SK-MEL-5 (cell line): ENCODE results near the gene IRAK3. TPM values are rescaled to one million over a fixed set of nuclear protein-coding genes. Genes with fewer than 3 reads are reported as not detected.
"Not testable (repeated sequence)": the region's sequence is repeated elsewhere in the genome, so short reads cannot be mapped to it uniquely, and the experiment has no call there.

Experiments used
- DNase-seq: peaks from one replicate; pipeline ENCODE4 v3.0.0-alpha.2; 2016; ENCODE audit warnings: low read depth, low spot score
- in situ Hi-C: cut with HindIII; loops from 2 replicates; pipeline ENCODE4 v1.10.0; 2016; ENCODE audit warnings: low sequenced_read_pairs, high pct_unique_total_duplicates, low pct_unique_long_range_greater_than_20kb
- total RNA-seq: library from RNA; depleted of rRNA; stranded (reverse); fragments of >200 nt; shearing (Covaris generic); gene quantifications from 2 replicates; pipeline ENCODE4 v1.2.3, GENCODE V29; 2014

IRAK3 gene
- total RNA-seq, 1 experiment from 2014 or later = not detected

- DNase-seq = peak; percentile 95
- in situ Hi-C loops = no loop called here
Observed at GRCh38 chr12:66166561-66166960, 22.5 kb upstream of the IRAK3 start.

GRCh38 chr12:66168410-66168809 lies 20.6 kb upstream of the IRAK3 start:
- in situ Hi-C loops = no loop called here

GRCh38 chr12:66169221-66170170 lies 19.5 kb upstream of the IRAK3 start, which contains the start of gene TMBIM4:
TSS of gene TMBIM4 (minus strand) at chr12:66169996. CDS start at chr12:66169951, 45 bp downstream.
- peak; percentile 94 for DNase-seq
- in situ Hi-C loops = no loop called here

More at GRCh38 chr12:66168410-66168809, 20.6 kb upstream of the IRAK3 start:
- peak; percentile 37 for DNase-seq

DNA sequence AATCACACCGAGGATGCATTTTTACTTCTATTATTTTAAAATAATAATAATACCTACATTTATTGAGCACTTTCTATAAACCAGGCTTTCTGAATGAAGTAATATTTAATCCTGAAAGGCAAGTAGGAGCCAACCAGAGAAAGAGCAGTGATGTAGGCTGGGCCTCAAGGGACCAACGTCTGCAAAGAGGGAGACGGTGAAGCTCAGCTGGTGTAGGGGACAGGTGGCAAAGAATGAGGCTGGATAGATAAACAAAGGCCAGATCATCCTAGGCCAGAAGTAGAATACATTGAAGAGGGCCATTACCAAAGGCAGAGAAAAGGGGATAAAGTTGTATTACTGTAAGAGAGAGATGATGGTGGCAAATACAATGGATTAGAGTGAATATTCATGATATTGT lies 18.4 kb upstream of the IRAK3 start:
- in situ Hi-C loops = no loop called here
- no peak for DNase-seq

DNA sequence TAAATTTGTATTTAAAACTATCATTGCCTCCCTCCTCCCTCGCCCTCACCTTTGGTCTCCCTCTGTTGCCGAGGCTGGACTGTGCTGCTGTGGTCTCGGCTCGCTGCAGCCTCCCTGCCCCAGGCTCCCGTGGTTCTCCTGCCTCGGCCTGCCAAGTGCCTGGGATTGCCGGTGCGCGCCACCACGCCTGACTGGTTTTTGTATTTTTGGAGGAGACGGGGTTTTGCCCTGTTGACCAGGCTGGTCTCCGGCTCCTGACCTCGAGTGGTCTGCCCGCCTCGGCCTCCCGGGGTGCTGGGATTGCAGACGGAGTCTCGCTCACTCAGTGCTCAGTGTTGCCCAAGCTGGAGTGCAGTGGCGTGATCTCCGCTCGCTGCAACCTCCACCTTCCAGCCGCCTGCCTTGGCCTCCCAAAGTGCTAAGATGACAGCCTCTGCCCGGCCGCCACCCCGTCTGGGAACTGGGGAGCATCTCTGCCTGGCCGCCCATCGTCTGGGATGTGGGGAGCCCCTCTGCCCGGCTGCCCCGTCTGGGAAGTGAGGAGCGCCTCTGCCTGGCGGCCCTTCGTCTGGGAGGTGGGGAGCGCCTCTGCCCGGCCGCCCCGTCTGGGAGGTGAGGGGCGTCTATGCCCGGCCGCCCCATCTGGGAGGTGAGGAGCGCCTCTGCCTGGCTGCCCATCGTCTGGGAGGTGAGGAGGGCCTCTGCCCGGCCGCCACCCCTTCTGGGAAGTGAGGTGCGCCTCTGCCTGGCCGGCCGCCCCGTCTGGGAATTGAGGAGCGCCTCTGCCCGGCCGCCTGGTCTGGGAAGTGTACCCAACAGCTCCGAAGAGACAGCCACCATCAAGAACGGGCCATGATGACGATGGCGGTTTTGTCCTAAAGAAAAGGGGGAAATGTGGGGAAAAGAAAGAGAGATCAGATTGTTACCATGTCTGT lies 14.4 kb upstream of the IRAK3 start:
- in situ Hi-C loops, DNase-seq: not testable (repeated sequence)

- in situ Hi-C loops = no loop called here
- no peak for DNase-seq
Observed at GRCh38 chr12:66176105-66176900, 12.7 kb upstream of the IRAK3 start.

DNA sequence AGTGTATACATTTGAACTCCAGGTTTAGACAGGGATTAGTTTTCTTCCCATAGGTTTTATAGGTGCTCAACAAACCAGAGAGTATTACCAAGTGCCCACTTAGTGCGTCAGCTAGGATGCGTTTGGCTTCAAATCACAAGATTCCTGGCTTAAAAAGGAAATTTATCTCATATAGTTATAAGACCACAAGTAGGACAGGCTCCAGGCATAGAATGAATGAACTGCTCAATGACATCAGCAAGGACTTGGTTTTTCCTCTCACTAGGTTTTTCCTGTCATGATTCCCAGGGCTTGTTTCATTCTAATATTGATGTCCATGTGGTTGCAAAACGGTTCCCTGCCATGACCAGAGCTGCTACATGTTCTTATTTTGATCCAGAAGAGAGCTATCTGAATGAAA lies 6.1 kb upstream of the IRAK3 start:
- in situ Hi-C loops = no loop called here
- DNase-seq = no peak

DNA sequence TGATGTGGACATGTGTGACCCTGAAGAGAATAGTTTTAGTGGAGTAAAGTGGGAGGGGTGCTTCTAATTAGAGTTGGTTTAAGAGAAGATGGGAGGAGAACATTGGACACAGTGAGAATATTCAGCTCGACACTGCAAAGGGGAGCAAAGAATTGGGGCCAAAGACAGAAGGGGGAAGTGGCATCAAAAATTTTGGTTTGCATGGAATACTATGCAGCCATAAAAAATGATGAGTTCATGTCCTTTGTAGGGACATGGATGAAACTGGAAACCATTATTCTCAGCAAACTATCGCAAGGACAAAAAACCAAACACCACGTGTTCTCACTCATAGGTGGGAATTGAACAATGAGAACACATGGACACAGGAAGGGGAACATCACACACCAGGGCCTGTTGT lies 4.2 kb upstream of the IRAK3 start:
- in situ Hi-C loops = not testable (repeated sequence)

DNA sequence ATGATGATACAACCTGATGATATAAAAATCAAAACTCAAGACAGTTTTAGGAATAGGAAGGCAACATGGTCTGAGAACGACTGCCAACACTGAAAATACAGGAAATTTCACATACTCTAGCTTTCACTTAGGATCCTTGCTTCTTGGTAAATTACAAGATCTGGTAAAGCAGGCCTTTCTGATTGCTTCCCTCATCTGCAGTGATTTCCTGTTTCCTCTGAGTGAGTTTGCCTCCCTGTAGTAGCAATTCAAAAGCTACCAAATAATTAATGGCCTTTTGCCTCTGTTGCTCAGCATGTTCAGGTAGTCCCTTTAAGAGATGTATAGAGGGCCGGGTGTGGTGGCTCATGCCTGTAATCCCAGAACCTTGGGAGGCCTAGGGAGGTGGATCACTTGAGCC lies 2.0 kb upstream of the IRAK3 start:
- DNase-seq = no peak
- in situ Hi-C loops = no loop called here

More for the DNA sequence above, 4.2 kb upstream of the IRAK3 start:
- DNase-seq = not testable (repeated sequence)

DNA sequence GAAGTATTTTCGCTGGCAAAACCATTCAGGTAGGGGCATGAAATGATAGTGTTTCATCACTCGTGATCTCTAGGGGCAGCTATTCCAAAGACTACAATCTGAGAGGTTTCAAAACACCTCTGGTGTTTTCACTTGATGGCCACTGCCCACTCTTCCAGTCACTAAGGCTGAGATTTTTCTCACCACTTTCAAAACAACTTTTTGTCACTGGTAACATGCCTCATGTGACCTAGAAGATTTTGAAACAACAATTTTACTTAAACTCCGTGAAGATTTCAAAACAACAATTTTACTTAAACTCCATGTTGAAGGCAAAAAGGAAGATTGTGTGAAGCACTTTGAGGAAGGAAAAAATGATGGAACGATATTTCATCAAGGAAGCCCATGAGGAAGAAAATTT lies 1.2 kb upstream of the IRAK3 start:
- DNase-seq = no peak

DNA sequence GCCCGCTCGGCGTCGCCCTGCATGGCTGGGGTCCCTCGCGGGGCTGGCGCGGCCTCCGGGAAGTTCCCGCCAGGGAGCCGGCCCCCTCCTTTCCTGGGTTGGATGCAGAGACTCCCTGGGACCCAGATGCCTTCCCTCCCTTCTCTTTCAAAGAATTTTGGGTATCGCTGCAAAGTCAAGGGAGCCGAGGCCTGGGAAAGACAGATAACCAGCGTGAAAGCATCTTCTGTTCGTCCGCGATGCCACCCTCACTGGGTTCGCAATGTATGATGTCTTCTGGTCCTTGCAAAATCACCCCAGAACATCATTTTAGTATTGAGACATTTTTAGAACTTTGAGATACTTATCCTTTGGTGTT lies 451 bp downstream of the IRAK3 start:
- in situ Hi-C loops = no loop called here

More for the DNA sequence above, 1.2 kb upstream of the IRAK3 start:
- in situ Hi-C loops = no loop called here

DNA sequence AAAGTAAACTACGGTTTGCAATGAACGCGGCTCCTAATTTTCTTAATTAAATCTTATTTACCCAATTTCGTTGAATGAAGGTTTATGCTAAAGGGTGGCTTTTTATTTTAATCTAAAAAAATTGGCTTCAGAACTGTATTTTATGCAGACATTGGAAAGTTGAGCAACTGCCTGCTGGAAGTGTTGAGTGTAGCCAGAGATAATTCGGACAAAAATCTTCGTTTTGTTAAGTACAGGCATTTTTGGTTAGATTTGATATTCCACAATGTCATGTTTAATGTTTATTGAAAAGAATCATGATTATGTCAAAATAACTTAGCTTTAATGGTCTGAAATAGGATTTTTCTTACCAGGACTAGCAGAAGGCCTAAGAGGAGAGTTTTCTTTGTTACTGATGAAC lies 875 bp downstream of the IRAK3 start:
- in situ Hi-C loops = no loop called here
- no peak for DNase-seq

More for the DNA sequence above, 451 bp downstream of the IRAK3 start:
- DNase-seq = no peak

DNA sequence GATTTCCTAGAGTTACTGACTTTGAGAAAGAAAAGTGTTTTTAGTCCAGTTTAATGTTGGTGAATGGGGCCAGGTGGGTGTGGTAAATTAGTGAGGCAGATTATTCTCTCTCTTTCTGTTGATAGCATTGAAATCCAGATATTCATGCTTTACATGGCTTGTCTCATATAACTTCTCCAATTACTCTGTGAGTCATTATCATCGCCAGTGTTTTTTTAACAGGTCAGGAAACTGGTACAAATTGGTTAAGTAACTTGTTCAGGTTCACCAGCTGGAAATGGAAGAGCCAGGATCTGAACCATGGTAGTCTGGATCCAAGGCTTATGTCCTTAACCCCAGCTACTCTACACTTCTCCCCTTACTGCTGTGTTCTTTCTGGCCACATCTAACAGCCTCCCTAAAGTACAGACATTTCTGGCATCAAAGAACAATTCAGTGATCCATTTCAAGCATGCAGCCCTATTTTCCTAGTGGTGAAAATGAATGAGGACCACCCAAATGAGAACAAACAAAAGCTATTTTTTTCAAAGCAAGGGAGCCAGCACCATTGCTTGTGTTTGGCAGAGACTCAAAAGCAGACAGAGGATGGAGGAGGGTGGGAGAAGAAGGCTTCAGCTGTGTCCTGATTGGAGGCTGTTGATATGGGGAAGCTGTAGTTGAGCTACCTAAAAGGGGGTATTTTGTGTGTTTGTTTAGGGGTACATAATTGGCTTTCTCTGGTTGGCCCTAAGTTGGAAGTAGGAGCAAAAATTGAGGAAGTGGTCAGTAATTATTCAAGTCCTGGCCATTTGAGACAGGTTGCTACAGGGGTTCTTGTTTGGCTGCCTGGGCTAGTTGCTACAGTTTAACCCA lies 1.7 kb downstream of the IRAK3 start:
- no peak for DNase-seq
- in situ Hi-C loops = no loop called here

DNA sequence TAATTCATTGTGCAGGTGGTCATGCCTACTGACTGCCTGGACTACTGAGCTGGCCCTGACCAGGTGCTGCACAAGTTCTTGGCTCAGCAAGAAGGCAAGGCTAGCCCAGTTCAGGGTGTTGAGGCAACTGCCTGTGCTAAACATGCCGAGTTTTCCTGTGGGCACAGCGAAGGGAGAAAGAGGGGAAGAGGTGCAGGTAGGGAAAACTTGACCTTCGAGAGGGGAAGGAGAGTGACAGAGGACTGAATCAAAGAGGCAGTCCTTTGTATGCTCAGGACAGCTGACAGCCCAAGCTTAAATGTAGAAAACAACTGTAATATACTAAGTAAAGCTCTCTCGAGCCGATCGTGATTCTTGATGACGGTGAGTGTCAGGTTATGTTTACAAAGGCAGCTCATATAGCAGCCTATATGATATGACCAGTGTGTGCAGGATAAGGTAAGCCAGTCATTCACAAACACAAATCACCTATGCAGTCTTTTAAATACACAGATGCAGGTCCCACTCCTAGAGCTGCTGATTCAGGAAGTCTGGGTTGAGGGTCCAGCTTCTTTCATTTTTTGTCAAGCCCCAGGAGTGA lies 2.6 kb downstream of the IRAK3 start:
- DNase-seq = no peak
- in situ Hi-C loops = no loop called here

GRCh38 chr12:66194122-66194521 lies 5.1 kb downstream of the IRAK3 start:
- in situ Hi-C loops = no loop called here

DNA sequence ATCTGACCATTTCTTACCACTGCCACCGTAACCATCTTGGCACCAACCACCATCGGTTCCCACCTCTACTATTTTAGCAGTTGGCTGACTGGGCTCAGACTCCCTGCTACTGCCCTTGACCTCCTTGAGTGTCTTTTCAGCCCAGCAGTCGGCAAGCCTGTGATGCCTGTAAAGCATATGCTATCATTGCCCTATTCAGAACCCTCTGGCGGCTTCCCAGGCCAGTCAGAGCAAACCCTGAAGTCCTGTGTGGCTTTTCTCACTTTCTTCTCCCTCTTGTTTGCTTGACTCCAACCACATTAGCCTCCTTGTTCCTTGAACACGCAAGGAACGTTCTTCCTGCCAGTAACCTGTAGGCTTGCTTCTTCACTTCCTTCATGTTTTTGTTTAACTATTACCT lies 6.2 kb downstream of the IRAK3 start:
- no peak for DNase-seq
- in situ Hi-C loops = no loop called here

More at GRCh38 chr12:66194122-66194521, 5.1 kb downstream of the IRAK3 start:
- no peak for DNase-seq
